Gastroesophageal sphincter (tissue), 3 donors: ENCODE measurements around the gene KANK3.

Experiments
- EP300 ChIP-seq: sonication (generic); formaldehyde crosslinking; IDR thresholded peaks from one replicate; pipeline ENCODE4 v1.6.1; 2017; ENCODE audit warnings: antibody characterized with exemption, mild to moderate bottlenecking
- POLR2A ChIP-seq, 2 donors: fragments of 450-650 bp; IDR thresholded peaks; one replicate each; pipeline ENCODE4 v1.6.1; 2017; ENCODE audit warnings: antibody characterized with exemption in 2 of 2, mild to moderate bottlenecking in 2 of 2, moderate library complexity in 1 of 2
- TF ChIP-seq, protein P1 (sequence below), 4 experiments: fragments of 200-600 bp in 2 of 4; fragments of 450-650 bp in 2 of 4; sonication (generic) in 1 of 4; IDR thresholded peaks; one replicate each; pipeline ENCODE4 v1.5.1; 2017 to 2019; ENCODE audit warnings: antibody characterized with exemption in 4 of 4, mild to moderate bottlenecking in 2 of 4, moderate library complexity in 2 of 4

- no peak for TF ChIP-seq POLR2A (IDR thresholded peaks at IDR 0.05)
- TF ChIP-seq EP300, result no peak
- TF ChIP-seq, protein P1, sequence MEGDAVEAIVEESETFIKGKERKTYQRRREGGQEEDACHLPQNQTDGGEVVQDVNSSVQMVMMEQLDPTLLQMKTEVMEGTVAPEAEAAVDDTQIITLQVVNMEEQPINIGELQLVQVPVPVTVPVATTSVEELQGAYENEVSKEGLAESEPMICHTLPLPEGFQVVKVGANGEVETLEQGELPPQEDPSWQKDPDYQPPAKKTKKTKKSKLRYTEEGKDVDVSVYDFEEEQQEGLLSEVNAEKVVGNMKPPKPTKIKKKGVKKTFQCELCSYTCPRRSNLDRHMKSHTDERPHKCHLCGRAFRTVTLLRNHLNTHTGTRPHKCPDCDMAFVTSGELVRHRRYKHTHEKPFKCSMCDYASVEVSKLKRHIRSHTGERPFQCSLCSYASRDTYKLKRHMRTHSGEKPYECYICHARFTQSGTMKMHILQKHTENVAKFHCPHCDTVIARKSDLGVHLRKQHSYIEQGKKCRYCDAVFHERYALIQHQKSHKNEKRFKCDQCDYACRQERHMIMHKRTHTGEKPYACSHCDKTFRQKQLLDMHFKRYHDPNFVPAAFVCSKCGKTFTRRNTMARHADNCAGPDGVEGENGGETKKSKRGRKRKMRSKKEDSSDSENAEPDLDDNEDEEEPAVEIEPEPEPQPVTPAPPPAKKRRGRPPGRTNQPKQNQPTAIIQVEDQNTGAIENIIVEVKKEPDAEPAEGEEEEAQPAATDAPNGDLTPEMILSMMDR (IDR thresholded peaks at IDR 0.05), result no peak
Observed at GRCh38 chr19:8305798-8306197, 37.3 kb downstream of the KANK3 start.
